Activated naive CD4-positive, alpha-beta T cell treated with anti-CD3 and anti-CD28 coated beads for 36 hours (primary cell): ENCODE results near the gene CRB2. TPM values are rescaled to one million over a fixed set of nuclear protein-coding genes. Genes with fewer than 3 reads are reported as not detected.

Experiments used
- CTCF ChIA-PET: fragments of 350-600 bp; sonication (Branson Sonifier 250); formaldehyde crosslinking; loops from one replicate; lab custom pipeline; 2021; ENCODE audit warnings: antibody characterized with exemption; lab: Charles Lee
- DNase-seq: peaks from one replicate; pipeline ENCODE4 v3.0.0-alpha.2; 2020
- H3K27ac Mint-ChIP-seq: one replicate; pipeline ENCODE4 v1.8.0; 2021; ENCODE audit warnings: mild to moderate bottlenecking, mixed read lengths
- H3K27me3 Mint-ChIP-seq: one replicate; pipeline ENCODE4 v1.8.0; 2021; ENCODE audit warnings: low read depth, mixed read lengths
- H3K36me3 Mint-ChIP-seq: one replicate; pipeline ENCODE4 v1.8.0; 2021; ENCODE audit warnings: low read depth, mixed read lengths
- H3K4me1 Mint-ChIP-seq: one replicate; pipeline ENCODE4 v1.8.0; 2021; ENCODE audit warnings: low read depth, mixed read lengths
- H3K4me3 Mint-ChIP-seq: one replicate; pipeline ENCODE4 v1.8.0; 2021; ENCODE audit warnings: mild to moderate bottlenecking, moderate library complexity, mixed read lengths
- H3K9me3 Mint-ChIP-seq: one replicate; pipeline ENCODE4 v1.8.0; 2021; ENCODE audit warnings: mixed read lengths
- intact Hi-C: fragments of 100-400 bp; cut with micrococcal nuclease; formaldehyde crosslinking; loops from one replicate; pipeline ENCODE4 v1.15.1; 2023
- total RNA-seq, 2 experiments: library from RNA; stranded (reverse); gene quantifications; one replicate each; pipeline ENCODE4 v1.2.3, GENCODE V29; 2021

The CRB2 gene
- total RNA-seq, 2 experiments from 2014 or later = not detected

GRCh38 chr9:123320814-123321213 is 35.2 kb upstream of the CRB2 start:
- no peaks in the 10 kb centered on the region for H3K36me3 Mint-ChIP-seq
- CTCF ChIA-PET = no interaction called here
- DNase-seq = no peak
- intact Hi-C loops = loop anchor here (5.0 kb wide), 1 partner anchor 379 kb away; the partner anchor contains the start of gene RABGAP1
- no peak overlapping the region for H3K4me3 Mint-ChIP-seq
- H3K9me3 Mint-ChIP-seq = no peaks in the 10 kb centered on the region
- no peak overlapping the region for H3K27ac Mint-ChIP-seq
- no peaks in the 10 kb centered on the region for H3K27me3 Mint-ChIP-seq
- H3K4me1 Mint-ChIP-seq = peaks cover 31% of the 10 kb centered on the region

- CTCF ChIA-PET = no interaction called here
- peak overlapping the region; percentile 80 for H3K27ac Mint-ChIP-seq
- no peaks in the 10 kb centered on the region for H3K9me3 Mint-ChIP-seq
- H3K4me1 Mint-ChIP-seq = peaks cover 31% of the 10 kb centered on the region
- no peak overlapping the region for H3K4me3 Mint-ChIP-seq
- intact Hi-C loops = loop anchor here (1.0 to 5.0 kb wide), 3 partner anchors 18 to 379 kb away; partner anchors contain the start of gene RABGAP1
- DNase-seq = no peak
- no peaks in the 10 kb centered on the region for H3K36me3 Mint-ChIP-seq
- H3K27me3 Mint-ChIP-seq = no peaks in the 10 kb centered on the region
Measured at GRCh38 chr9:123321616-123322272, 34.3 kb upstream of the CRB2 start.

- CTCF ChIA-PET = interaction anchor here (1.0 to 1.1 kb wide), 2 partner anchors 15 to 27 kb away, joined by 3 to 5 read pairs; no protein-coding TSS in a partner anchor
- H3K9me3 Mint-ChIP-seq = no peaks in the 10 kb centered on the region
- H3K27me3 Mint-ChIP-seq = no peaks in the 10 kb centered on the region
- peak; percentile 84 for DNase-seq
- peak overlapping the region; percentile 80 for H3K27ac Mint-ChIP-seq
- H3K4me1 Mint-ChIP-seq = peaks cover 31% of the 10 kb centered on the region
- intact Hi-C loops = loop anchor here (1.0 to 5.0 kb wide), 4 partner anchors 17 to 380 kb away; partner anchors contain the start of gene RABGAP1
- H3K36me3 Mint-ChIP-seq = no peaks in the 10 kb centered on the region
- H3K4me3 Mint-ChIP-seq = peak overlapping the region; percentile 25
Measured at GRCh38 chr9:123322273-123323195, 33.5 kb upstream of the CRB2 start.

GRCh38 chr9:123323196-123324013 is 32.6 kb upstream of the CRB2 start:
- no peaks in the 10 kb centered on the region for H3K36me3 Mint-ChIP-seq
- intact Hi-C loops = loop anchor here (1.0 to 5.0 kb wide), 2 partner anchors 19 to 381 kb away; partner anchors contain the start of gene RABGAP1
- H3K27me3 Mint-ChIP-seq = no peaks in the 10 kb centered on the region
- no peaks in the 10 kb centered on the region for H3K9me3 Mint-ChIP-seq
- peak overlapping the region; percentile 25 for H3K4me3 Mint-ChIP-seq
- peak overlapping the region; percentile 80 for H3K27ac Mint-ChIP-seq
- CTCF ChIA-PET = interaction anchor here (0.7 to 1.1 kb wide), 4 partner anchors 14 to 62 kb away, joined by 3 to 5 read pairs (median 4); no protein-coding TSS in a partner anchor
- peaks cover 28% of the 10 kb centered on the region for H3K4me1 Mint-ChIP-seq
- DNase-seq = no peak

GRCh38 chr9:123324767-123325183 is 31.2 kb upstream of the CRB2 start:
- Mint-ChIP-seq H3K4me3 (no peak overlapping the region), H3K4me1 (peaks cover 27% of the 10 kb centered on the region), H3K27ac (no peak overlapping the region), H3K36me3 (no peaks in the 10 kb centered on the region), H3K9me3 (no peaks in the 10 kb centered on the region), H3K27me3 (no peaks in the 10 kb centered on the region)
- CTCF ChIA-PET = interaction anchor here (1.9 kb wide), 1 partner anchor 25 kb away, joined by 9 read pairs; no protein-coding TSS in a partner anchor
- intact Hi-C loops = loop anchor here (5.0 kb wide), 1 partner anchor 382 kb away; the partner anchor contains the start of gene RABGAP1
- no peak for DNase-seq

- intact Hi-C loops = no loop called here
- no peaks in the 10 kb centered on the region for H3K27me3 Mint-ChIP-seq
- DNase-seq = no peak
- no peak overlapping the region for H3K4me3 Mint-ChIP-seq
- no peaks in the 10 kb centered on the region for H3K36me3 Mint-ChIP-seq
- H3K4me1 Mint-ChIP-seq = peaks cover 24% of the 10 kb centered on the region
- CTCF ChIA-PET = interaction anchor here (0.9 to 1.9 kb wide), 4 partner anchors 8 to 23 kb away, joined by 3 to 9 read pairs (median 4); no protein-coding TSS in a partner anchor
- no peaks in the 10 kb centered on the region for H3K9me3 Mint-ChIP-seq
- no peak overlapping the region for H3K27ac Mint-ChIP-seq
Measured at GRCh38 chr9:123326187-123326586, 29.8 kb upstream of the CRB2 start.

- no peak for DNase-seq
- H3K27ac Mint-ChIP-seq = no peak overlapping the region
Measured at GRCh38 chr9:123326662-123327093, 29.3 kb upstream of the CRB2 start.

GRCh38 chr9:123327697-123328100 is 28.3 kb upstream of the CRB2 start:
- no peak overlapping the region for H3K27ac Mint-ChIP-seq
- DNase-seq = no peak
- H3K9me3 Mint-ChIP-seq = no peaks in the 10 kb centered on the region
- H3K4me3 Mint-ChIP-seq = no peak overlapping the region
- CTCF ChIA-PET = interaction anchor here (1.2 kb wide), 1 partner anchor 9 kb away, joined by 5 read pairs; no protein-coding TSS in a partner anchor
- H3K27me3 Mint-ChIP-seq = no peaks in the 10 kb centered on the region
- H3K36me3 Mint-ChIP-seq = no peaks in the 10 kb centered on the region
- intact Hi-C loops = no loop called here
- peaks cover 12% of the 10 kb centered on the region for H3K4me1 Mint-ChIP-seq

More at GRCh38 chr9:123326662-123327093, 29.3 kb upstream of the CRB2 start:
- Mint-ChIP-seq H3K27me3 (no peaks in the 10 kb centered on the region), H3K36me3 (no peaks in the 10 kb centered on the region), H3K9me3 (no peaks in the 10 kb centered on the region), H3K4me3 (no peak overlapping the region), H3K4me1 (peaks cover 19% of the 10 kb centered on the region)
- CTCF ChIA-PET = interaction anchor here (1.0 to 1.9 kb wide), 3 partner anchors 12 to 23 kb away, joined by 3 to 9 read pairs (median 5); no protein-coding TSS in a partner anchor
- intact Hi-C loops = no loop called here

- no peaks in the 10 kb centered on the region for H3K9me3 Mint-ChIP-seq
- H3K36me3 Mint-ChIP-seq = no peaks in the 10 kb centered on the region
- no peak overlapping the region for H3K27ac Mint-ChIP-seq
- no peak for DNase-seq
- H3K27me3 Mint-ChIP-seq = no peaks in the 10 kb centered on the region
- intact Hi-C loops = no loop called here
- CTCF ChIA-PET = no interaction called here
- peaks cover 5% of the 10 kb centered on the region for H3K4me1 Mint-ChIP-seq
- H3K4me3 Mint-ChIP-seq = no peak overlapping the region
Measured at GRCh38 chr9:123329329-123329955, 26.6 kb upstream of the CRB2 start.

- Mint-ChIP-seq H3K4me3 (no peak overlapping the region), H3K9me3 (no peaks in the 10 kb centered on the region)
Measured at GRCh38 chr9:123331346-123332060, 24.5 kb upstream of the CRB2 start.

More at GRCh38 chr9:123331346-123332060, 24.5 kb upstream of the CRB2 start:
- no peaks in the 10 kb centered on the region for H3K36me3 Mint-ChIP-seq
- intact Hi-C loops = no loop called here
- H3K4me1 Mint-ChIP-seq = peaks cover 6% of the 10 kb centered on the region
- CTCF ChIA-PET = interaction anchor here (1.4 kb wide), 1 partner anchor 8 kb away, joined by 3 read pairs; no protein-coding TSS in a partner anchor
- DNase-seq = no peak
- H3K27me3 Mint-ChIP-seq = no peaks in the 10 kb centered on the region
- H3K27ac Mint-ChIP-seq = no peak overlapping the region
